HepG2 (cell line): ENCODE results near the gene TGFBR1. TPM values are rescaled to one million over a fixed set of nuclear protein-coding genes. Genes with fewer than 3 reads are reported as not detected.

ENCODE experiments used
- ARNT ChIP-seq: fragments of 450-650 bp; IDR thresholded peaks from 2 replicates; pipeline ENCODE4 v1.6.1; 2017
- EHMT2 ChIP-seq: fragments of 200-600 bp; sonication (generic); IDR thresholded peaks from 2 replicates; pipeline ENCODE4 v1.7.0; 2017; ENCODE audit warnings: antibody characterized with exemption, low read depth, low read length, borderline replicate concordance
- HIC2 ChIP-seq: sonication (generic); formaldehyde crosslinking; IDR thresholded peaks from 2 replicates; pipeline ENCODE4 v1.9.0; 2022; ENCODE audit warnings: low read depth, missing genetic modification reagents
- NBN ChIP-seq: fragments of 450-650 bp; conservative IDR thresholded peaks from 2 replicates; pipeline ENCODE4 v1.6.1; 2017
- PHF21A ChIP-seq: sonication (generic); formaldehyde crosslinking; IDR thresholded peaks from 2 replicates; pipeline ENCODE4 v1.5.0; 2020; ENCODE audit warnings: mild to moderate bottlenecking, missing genetic modification reagents
- RFX3 ChIP-seq: IDR thresholded peaks from 2 replicates; pipeline ENCODE4 v1.6.1; 2016; ENCODE audit warnings: missing biosample characterization, missing genetic modification reagents
- SMAD9 ChIP-seq: sonication (generic); formaldehyde crosslinking; IDR thresholded peaks from 2 replicates; pipeline ENCODE4 v1.5.1; 2020; ENCODE audit warnings: mild to moderate bottlenecking, missing genetic modification reagents
- ZNF558 ChIP-seq: sonication (generic); formaldehyde crosslinking; IDR thresholded peaks from 2 replicates; pipeline ENCODE4 v1.9.0; 2022; ENCODE audit warnings: mild to moderate bottlenecking, missing genetic modification reagents, borderline replicate concordance
- ZNF652 ChIP-seq: IDR thresholded peaks from 2 replicates; pipeline ENCODE4 v1.6.1; 2016; ENCODE audit warnings: low read depth, borderline replicate concordance
- ZNF883 ChIP-seq: sonication (generic); formaldehyde crosslinking; IDR thresholded peaks from 2 replicates; pipeline ENCODE4 v1.5.1; 2020; ENCODE audit warnings: mild to moderate bottlenecking, missing genetic modification reagents; ENCODE audit errors: not compliant biosample characterization
- polyA plus RNA-seq, 8 experiments: library from polyadenylated mRNA; depleted of rRNA in 3 of 8; stranded (reverse) in 7 of 8; unstranded in 1 of 8; fragments of >200 nt; fragmentation: Illumina TruSeq in 4 of 8; extraction: Trizol in 4 of 8; gene quantifications; 2 replicates each; pipeline versions ENCODE4 v1.2.1 to v1.2.3, GENCODE V29; 2011 to 2016; ENCODE audit warnings: low read depth in 4 of 8, missing spikeins in 1 of 8, mixed read lengths in 1 of 8; ENCODE audit not compliant: insufficient read depth in 1 of 8
- total RNA-seq, 5 experiments: library from RNA; depleted of rRNA; stranded (reverse); fragments of >200 nt; fragmentation: Illumina TruSeq; extraction: Trizol; gene quantifications; 2 replicates each; pipeline ENCODE4 v1.2.3, GENCODE V29; 2016; ENCODE audit warnings: low read depth in 1 of 5
- TF ChIP-seq, protein P1 (sequence below), 2 experiments: fragments of 450-650 bp in 1 of 2; sonication (generic) in 1 of 2; formaldehyde crosslinking in 1 of 2; IDR thresholded peaks; 2 replicates each; pipeline versions ENCODE4 v1.6.1 to v1.8.0; 2016 to 2022; ENCODE audit warnings: antibody characterized with exemption in 1 of 2, mild to moderate bottlenecking in 1 of 2, missing genetic modification reagents in 1 of 2
- TF ChIP-seq, protein P2 (sequence below): sonication (generic); formaldehyde crosslinking; IDR thresholded peaks from 2 replicates; pipeline ENCODE4 v1.9.0; 2021; ENCODE audit warnings: missing genetic modification reagents, mild to moderate bottlenecking, borderline replicate concordance
- TF ChIP-seq, protein P3 (sequence below): sonication (generic); formaldehyde crosslinking; IDR thresholded peaks from 2 replicates; pipeline ENCODE4 v1.4.0; 2020; ENCODE audit warnings: mild to moderate bottlenecking, missing genetic modification reagents, borderline replicate concordance

Gene TGFBR1
- total and polyA plus RNA-seq, 2 of the 13 experiments (the other 11 are each of a cell fraction or from before 2014, with no cell fraction given): 16.8 to 23.9 TPM

DNA sequence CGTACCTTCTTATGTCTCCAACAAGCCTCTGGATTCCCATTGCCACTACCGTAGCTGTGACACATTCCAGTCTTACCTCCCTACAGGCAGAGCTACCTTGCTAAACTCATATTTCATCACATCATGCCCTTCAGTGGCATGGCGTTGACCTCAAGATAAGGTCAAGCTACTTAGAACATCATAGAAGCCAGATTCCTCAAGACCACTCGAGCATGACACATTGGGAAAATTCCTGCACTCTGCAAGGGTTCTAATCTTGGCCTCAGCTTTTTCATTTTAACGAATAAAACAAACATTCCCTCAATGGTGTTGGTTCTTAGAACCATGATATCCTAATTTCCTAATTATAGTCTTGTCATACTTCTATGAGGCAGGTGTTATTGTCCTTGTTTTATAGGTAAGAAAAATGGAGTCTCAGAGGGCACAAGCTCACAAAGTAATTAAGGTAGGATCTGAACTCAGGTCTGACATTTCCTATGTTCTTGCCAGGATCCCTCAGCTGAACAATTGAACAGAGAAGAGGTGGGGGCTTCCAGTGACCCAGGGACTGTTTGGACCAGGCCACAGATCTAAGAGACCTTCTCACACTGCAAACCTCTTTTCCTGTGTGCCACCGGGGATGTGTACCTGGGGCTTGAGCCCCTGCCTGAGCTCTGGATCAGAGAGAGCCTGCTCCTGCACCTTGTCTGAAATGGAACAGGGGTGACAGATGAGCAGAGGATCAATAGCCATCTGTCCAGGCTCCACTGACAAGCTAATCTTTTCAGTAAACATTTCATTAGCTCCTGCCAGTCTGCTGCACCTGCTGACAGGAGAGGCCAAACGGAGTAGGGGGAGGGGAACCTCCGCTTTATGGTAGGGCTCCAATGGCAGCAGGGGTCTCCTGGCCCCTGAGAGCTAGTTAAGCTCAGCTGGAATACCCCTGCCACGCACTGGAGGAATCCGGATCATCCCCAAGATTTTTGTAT lies 67.5 kb downstream of the TGFBR1 start (continued):
- TF ChIP-seq, protein P1, sequence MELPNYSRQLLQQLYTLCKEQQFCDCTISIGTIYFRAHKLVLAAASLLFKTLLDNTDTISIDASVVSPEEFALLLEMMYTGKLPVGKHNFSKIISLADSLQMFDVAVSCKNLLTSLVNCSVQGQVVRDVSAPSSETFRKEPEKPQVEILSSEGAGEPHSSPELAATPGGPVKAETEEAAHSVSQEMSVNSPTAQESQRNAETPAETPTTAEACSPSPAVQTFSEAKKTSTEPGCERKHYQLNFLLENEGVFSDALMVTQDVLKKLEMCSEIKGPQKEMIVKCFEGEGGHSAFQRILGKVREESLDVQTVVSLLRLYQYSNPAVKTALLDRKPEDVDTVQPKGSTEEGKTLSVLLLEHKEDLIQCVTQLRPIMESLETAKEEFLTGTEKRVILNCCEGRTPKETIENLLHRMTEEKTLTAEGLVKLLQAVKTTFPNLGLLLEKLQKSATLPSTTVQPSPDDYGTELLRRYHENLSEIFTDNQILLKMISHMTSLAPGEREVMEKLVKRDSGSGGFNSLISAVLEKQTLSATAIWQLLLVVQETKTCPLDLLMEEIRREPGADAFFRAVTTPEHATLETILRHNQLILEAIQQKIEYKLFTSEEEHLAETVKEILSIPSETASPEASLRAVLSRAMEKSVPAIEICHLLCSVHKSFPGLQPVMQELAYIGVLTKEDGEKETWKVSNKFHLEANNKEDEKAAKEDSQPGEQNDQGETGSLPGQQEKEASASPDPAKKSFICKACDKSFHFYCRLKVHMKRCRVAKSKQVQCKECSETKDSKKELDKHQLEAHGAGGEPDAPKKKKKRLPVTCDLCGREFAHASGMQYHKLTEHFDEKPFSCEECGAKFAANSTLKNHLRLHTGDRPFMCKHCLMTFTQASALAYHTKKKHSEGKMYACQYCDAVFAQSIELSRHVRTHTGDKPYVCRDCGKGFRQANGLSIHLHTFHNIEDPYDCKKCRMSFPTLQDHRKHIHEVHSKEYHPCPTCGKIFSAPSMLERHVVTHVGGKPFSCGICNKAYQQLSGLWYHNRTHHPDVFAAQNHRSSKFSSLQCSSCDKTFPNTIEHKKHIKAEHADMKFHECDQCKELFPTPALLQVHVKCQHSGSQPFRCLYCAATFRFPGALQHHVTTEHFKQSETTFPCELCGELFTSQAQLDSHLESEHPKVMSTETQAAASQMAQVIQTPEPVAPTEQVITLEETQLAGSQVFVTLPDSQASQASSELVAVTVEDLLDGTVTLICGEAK (IDR thresholded peaks at IDR 0.05): no peak
- TF ChIP-seq, protein P1 (CRISPR knock-in tag; IDR thresholded peaks at IDR 0.05): no peak
- TF ChIP-seq PHF21A (CRISPR knock-in tag) (peak; percentile 73), SMAD9 (CRISPR knock-in tag) (no peak), ZNF652 (CRISPR knock-in tag) (no peak), ARNT (no peak), EHMT2 (no peak), RFX3 (CRISPR knock-in tag) (no peak), HIC2 (CRISPR knock-in tag) (no peak), ZNF558 (CRISPR knock-in tag) (no peak), ZNF883 (CRISPR knock-in tag) (no peak), NBN (no peak)
- TF ChIP-seq, protein P2, sequence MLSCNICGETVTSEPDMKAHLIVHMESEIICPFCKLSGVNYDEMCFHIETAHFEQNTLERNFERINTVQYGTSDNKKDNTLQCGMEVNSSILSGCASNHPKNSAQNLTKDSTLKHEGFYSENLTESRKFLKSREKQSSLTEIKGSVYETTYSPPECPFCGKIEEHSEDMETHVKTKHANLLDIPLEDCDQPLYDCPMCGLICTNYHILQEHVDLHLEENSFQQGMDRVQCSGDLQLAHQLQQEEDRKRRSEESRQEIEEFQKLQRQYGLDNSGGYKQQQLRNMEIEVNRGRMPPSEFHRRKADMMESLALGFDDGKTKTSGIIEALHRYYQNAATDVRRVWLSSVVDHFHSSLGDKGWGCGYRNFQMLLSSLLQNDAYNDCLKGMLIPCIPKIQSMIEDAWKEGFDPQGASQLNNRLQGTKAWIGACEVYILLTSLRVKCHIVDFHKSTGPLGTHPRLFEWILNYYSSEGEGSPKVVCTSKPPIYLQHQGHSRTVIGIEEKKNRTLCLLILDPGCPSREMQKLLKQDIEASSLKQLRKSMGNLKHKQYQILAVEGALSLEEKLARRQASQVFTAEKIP (CRISPR knock-in tag): no peak
- TF ChIP-seq, protein P3, sequence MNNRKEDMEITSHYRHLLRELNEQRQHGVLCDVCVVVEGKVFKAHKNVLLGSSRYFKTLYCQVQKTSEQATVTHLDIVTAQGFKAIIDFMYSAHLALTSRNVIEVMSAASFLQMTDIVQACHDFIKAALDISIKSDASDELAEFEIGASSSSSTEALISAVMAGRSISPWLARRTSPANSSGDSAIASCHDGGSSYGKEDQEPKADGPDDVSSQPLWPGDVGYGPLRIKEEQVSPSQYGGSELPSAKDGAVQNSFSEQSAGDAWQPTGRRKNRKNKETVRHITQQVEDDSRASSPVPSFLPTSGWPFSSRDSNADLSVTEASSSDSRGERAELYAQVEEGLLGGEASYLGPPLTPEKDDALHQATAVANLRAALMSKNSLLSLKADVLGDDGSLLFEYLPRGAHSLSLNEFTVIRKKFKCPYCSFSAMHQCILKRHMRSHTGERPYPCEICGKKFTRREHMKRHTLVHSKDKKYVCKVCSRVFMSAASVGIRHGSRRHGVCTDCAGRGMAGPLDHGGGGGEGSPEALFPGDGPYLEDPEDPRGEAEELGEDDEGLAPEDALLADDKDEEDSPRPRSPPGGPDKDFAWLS (CRISPR knock-in tag): peak; percentile 90; the same call in 1 of the 2 replicates
